ENCODE data around the gene SLC49A3.

The SLC49A3 gene

DNA sequence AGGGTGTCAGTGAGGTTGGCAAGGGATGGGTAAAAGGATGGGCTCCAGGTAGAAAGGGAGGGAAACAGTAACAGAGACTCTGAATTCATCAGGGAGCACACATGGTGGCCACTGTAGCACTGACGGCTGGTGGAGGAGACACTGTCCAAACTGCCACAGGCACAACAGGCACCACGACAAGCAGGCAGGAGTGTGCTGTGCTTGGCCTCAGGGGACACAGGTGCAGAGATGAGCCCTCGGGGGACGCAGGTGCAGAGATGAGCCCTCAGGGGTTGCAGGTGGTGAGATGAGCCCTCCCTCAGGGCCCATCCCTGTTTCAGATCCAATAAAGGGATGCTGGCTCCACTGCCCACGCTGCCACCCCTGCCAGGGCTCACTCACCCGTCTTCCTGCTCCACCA lies 56.0 kb downstream of the SLC49A3 start:
- DNase-seq (ENCODE audit: low spot score), result no peak

DNA sequence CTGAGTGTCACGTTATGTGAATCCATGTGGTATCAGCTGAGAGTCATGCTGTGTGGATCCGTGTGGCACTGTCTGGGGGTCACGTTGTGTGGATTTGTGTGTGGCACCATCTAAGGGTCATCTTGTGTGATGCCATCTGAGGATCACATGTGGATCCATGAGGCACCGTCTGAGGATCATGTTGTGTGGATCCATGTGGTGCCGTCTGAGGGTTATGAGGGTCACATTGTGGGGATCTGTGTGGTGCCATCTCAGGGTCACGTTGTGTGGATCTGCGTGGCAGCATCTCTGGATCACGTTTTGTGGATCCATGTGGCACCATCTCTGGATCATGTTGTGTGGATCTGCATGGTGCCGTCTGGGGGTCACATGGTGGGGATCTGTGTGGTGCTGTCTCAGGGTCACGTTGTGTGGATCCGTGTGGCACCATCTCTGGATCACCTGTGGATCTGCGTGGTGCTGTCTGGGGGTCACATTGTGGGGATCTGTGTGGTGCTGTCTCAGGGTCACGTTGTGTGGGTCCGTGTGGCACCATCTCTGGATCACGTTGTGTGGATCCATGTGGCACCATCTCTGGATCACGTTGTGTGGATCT lies 56.7 kb downstream of the SLC49A3 start:
- DNase-seq (ENCODE audit: low spot score), result no peak
